EL (cell line): ENCODE data around the gene BMP4.

ENCODE experiments used
- DNase-seq: peaks from one replicate; pipeline ENCODE4 v3.0.0-alpha.2; 2016

Gene BMP4

DNA sequence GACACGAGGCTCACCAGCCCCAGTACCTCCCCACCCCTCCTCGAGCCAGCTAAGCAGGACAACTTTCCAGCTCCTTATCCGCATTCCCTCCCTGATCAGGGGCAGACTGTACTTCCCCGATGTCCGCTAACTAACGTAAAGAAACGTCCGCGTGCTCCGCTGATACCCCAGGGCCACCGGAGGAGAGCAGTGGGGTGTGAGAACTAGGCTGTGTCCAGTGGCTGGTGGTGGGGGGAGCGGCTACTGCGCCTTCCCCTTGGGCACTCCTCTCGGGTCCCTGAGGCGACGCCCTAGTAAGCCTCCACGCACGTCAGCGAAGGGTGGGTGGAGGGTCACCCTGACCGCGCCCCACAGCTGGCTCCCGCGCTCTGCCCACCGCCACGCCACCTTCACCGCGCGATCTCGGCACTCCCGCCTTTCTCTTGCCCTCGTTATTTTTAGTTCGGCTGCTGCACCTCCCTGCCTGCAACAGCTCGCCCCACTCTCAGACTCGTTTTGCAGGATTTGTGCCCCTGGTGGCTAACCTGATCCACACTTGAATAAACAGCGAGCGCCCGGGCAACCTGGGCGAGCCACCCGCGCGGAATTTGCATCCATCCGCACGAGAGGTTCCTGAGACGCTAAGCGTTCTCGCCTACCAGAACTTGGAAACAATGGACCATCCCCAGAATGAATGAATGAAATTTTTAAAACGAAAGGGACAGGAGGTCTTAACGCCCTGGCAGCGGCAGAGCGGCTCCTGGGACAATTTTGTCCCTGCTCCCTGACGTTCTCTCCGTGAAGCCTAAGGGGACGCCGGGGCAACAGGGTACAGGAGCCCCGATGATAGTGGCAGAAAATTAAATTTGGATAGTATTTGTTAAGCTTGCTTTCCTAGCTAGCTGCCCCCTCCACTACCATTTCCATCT is 6.9 kb upstream of the BMP4 start:
- DNase-seq = peak; percentile 47

DNA sequence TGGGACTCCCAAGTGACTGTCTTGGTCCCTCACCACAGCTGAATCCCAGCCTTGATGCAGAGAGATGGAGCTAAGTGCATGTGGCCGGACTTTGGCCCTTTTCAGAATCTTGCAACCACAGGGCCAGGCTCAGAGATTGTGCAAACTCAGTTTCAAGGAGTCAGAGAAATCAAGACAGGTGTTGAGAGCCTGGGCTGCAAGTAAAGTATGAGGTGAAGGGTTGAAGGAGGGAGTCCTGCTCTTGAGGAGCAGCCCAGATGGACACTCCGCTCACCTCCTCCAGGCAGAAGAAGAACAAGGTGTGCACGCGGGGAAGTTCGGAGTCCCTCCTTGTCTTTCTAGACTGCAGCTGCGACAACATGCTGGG is 6.3 kb upstream of the BMP4 start:
- no peak for DNase-seq

DNA sequence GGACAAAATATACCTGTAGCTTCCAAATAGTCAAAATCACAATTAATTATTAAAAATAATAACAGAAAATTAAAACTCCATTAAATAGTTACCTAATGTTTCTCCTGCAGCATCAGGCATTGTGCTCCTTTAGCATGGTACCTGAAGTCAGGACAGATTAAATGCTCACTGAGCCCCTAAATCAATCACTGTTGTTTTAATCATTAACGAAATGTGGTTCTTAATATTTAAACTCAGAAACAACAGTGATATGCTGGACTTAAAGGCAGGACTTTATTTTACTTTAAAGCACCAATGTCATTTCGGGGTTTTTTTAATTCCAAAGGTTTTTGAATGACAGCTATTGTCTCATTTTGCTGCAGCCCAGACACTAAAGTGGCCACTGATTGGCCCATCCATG is 2.0 kb upstream of the BMP4 start:
- no peak for DNase-seq

DNA sequence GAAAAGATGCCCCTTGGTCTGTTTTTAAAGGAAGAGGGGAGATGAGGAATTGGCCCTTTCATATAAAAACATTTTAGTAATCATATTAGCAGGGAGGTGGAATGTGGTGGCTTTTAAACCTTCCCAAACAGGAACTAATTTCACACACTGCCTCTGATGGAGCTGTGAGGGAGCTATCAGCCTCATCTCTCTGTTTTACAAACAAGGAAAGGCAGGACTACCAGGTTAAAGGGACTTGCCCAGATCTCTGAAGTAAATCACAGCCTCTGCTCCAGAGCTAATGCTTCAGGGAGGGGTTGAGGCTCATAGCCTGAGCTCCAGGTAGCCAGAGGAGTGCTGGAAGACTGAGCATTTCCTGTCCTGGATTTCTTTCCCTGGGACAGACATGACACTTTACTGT is 1.1 kb upstream of the BMP4 start:
- no peak for DNase-seq

DNA sequence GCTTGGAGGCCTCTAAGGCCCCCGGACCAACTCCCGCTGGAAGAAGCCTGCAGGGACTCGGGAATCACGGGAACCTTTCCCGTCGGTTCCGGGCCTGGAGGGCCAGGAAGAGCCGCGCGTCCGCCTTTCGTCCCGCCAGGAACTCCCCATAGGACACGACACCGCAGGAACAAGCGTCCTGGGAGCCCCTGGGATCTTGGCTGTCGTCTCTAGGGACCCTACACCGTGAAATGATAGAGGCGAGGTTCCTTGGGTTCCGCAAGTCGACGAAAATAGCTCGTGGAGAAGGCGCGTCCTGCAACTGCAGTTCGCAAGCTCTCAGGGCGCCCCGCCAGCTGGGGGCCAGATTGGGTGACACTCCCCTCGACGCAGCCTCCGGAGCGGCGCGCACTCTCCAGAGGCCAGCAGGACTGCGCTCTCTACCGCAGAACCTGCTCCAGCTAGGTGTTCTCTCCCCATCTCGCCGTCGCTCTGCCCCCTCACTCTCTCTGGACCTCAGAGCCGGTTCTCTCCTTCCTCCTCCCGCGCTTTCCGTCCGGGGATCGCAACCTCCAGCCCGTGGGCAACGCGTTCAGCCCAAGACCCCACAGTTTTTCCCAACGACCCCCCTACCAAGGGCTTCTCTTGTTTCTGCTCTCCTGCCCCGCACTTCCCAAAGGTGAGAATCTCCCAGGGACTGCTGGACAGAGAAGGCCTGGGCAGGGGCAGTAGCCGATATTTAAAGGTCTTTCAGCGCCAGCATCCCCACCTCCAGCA is 776 bp downstream of the BMP4 start:
- DNase-seq = peak; percentile 74

DNA sequence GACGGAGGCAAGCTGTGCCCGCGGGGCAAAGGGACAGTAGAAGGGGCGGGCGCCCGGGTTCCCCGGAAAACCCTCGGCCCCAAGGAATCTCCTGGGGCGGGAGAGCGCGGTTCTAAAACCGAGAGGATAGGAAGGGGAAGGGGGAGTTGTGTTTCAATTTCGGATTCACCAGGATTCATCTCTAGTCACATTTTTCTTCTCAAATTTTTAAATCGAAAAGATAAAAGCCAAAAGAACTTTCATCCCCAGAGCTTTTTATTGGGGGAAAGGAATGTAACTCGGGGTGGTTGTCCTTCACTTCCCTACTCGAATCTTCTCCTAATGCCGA is 1.4 kb downstream of the BMP4 start:
- DNase-seq = no peak

DNA sequence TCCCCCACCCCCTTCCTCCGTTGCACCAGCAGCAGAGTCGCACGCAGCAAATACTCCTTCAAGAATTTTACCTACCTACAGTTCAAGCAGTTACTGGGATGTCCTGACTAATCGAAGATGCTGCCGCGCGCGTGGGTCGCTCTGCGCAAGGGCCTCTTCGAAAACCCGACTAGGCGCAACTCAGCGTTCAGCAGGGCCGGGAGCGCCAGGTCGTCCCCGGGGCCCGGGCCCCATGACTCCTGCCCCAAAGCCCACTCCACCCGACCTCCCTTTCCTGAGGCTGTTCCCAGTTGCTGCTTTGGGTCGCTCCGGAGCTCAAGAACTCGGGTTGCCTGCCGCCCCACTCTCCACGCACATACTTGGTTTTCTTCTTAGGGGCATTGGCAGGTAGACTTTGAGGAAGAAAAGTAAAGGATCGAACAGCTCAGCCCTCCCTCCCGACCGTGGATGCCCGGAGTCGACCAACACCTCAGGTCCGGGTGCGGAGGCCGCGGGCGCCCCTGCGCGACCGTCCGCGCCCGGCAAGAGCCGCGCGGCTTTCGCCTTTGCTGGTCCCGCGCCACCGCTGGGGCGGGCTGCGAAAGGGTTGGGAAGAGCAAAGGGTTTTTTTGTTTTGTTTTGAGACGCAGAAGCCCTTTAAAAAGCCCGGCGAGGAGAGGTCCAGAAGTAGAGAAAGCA is 1.9 kb downstream of the BMP4 start:
- DNase-seq = peak; percentile 60

DNA sequence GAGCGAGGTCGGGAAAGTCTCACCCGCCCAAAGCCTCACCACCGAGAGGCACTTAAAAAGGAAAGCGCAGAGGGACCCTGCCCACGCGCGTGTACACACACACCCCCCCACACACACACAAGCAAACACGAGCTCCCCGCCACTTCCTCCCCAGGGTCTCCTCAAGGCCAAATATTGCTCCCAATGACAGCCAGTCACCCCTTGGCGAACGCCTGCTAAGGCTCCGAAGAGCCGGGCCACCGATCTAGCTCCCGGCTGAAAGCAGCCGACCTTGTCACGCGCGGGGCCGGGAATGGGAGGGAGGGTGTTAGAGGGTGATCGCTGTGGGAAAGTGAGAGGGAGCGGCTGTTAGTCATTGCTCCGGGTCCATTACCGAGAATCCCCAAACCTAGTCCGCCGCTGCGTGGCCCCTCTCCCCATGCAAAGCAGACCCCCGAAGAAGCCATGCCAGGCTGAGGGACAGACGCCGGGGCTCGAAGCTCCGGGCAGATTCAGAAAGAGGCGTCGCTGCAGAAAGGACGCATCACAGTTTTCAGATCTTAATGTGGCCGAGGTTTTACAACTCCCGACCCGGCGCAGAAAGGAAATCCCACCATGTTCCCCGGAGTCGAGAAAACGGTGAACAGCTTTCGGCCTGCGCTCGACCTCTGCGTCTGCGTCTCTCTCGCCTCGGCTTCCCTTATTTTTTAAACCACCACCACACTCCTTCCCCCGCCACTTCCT is 2.6 kb downstream of the BMP4 start:
- peak; percentile 73 for DNase-seq

DNA sequence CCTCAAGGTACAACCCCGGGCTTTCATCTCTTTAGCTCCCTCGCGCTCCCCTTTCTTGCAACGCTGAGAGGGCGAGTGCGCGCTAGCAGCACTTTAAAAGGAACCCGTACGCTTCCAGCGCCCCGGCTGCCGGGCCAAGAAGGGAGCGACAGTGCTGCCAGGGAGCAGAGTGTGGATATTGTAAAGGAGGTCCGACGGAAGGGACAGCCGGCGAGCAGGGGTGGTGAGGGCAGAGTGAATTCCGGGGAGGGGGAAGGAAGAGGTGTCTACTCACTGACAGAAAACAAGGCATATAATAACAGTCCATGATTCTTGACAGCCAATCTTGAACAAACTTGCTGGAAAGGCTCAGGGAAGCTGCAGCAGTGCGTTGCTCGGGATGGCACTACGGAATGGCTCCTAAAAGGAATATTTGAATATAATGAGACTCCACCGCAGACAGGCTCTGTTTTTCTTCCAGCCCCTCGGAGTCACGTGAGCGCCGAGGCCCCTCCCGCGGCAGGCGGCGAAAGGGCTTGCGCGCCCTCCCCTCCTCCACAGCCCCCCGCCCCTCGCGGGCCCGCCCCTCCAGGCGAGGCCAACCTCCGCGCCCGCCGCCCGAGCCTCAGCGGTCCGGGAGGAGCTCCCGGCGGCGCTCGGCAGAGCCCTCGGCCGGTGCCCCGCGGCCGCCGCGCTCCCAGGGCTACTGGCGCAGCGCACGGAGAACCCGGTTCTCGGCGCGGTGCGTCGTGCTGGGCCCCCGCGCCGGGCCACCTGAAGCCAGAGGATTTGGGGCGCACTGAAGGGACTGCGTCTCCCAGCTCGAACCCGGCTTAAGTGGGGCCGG is 3.4 kb downstream of the BMP4 start:
- DNase-seq = peak; percentile 88

DNA sequence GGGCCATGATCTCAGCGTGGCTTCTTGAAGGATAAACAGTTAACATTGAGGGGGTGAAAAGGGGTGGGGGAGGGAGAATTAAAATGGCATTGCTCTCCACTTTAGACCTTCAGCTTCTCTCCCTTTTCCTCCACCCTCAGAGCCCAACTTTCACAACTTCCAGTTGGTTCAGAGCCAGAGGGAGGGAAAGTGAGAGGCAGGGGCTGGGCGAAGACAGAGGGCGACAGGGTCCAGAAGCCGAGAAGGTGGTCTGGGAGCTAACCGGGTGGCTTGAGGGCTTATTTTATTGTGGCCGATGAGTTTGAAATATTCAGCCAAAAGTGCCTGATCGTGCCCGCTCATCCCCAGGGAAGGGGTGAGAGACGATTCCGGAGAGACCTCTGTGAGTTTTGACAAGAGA is 4.1 kb downstream of the BMP4 start:
- no peak for DNase-seq

DNA sequence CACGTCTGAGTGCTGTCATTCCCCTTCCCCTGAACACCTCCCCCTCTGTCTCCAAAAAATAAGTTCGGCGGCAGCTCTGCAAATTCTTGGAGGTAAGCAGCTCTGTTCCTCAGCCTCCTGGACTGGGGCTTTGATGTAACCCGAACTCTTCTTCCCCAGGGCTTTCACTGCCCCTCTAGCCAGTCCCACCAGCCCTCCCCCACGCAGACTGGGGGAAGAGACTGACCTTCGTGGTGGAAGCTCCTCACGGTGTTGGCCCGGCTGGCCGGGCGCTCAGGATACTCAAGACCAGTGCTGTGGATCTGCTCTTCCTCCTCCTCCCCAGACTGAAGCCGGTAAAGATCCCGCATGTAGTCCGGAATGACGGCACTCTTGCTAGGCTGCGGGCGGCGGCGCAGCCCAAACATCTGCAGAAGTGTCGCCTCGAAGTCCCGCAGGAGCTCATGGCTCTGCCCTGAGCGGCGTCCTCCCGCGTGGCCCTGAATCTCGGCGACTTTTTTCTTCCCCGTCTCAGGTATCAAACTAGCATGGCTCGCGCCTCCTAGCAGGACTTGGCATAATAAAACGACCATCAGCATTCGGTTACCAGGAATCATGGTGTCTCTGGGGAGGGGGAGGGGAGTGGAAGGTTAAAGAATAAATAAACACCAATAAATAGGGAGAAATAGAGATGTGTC is 4.9 kb downstream of the BMP4 start:
- DNase-seq = no peak

DNA sequence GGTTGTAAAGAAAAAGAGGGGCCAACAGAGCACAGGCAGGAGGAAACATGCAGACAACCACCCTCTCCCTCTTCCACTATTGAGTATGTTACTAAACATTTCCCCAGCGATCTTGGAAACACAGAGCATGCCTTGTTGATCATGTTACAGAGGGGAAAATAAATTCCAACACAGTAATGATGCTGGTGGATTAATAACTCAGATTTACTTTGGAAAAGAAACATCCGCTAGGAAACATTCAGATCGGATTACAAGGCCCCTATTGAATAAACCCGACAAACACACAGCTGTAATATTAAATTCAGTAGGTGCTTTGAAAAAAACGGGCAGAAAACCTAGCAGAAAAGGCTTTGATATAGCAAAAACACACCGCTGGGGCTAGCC is 5.4 kb downstream of the BMP4 start:
- DNase-seq = no peak

DNA sequence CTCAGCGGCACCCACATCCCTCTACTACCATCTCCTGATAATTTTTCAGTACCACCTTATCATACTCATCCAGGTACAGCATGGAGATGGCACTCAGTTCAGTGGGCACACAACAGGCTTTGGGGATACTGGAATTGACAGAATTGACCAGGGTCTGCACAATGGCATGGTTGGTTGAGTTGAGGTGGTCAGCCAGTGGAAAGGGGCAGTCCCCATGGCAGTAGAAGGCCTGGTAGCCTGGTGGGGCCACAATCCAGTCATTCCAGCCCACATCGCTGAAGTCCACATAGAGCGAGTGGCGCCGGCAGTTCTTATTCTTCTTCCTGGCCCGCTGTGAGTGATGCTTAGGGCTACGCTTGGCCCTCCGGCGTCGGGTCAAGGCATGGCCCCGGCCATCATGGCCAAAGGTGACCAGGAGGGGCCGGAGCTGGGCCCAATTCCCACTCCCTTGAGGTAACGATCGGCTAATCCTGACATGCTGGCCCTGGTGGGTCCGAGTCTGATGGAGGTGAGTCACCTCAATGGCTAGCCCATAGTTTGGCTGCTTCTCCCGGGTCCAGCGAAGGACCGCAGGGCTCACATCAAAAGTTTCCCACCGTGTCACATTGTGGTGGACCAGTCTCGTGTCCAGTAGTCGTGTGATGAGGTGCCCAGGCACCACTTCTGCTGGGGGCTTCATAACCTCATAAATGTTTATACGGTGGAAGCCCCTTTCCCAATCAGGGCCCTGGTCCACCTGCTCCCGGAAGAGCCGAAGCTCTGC is 6.4 kb downstream of the BMP4 start:
- DNase-seq = no peak

DNA sequence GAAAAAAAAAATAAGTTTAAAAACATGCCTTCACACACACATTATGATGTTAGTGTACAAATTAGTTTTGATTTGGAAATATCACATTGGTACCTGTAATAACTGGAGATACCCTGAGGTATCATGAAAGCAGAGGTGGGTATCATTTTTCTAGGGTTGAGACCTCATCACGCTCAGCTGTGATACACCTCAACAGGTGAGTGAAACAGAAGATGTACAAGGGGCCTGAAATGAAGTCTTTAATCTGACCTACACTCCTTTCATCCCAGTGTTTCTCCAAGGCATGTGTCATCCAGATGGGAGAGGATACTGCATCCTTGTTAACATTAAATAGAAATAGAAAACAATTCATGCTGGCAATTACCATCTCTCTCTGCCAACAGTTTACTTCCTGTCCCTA is 7.4 kb downstream of the BMP4 start:
- no peak for DNase-seq

DNA sequence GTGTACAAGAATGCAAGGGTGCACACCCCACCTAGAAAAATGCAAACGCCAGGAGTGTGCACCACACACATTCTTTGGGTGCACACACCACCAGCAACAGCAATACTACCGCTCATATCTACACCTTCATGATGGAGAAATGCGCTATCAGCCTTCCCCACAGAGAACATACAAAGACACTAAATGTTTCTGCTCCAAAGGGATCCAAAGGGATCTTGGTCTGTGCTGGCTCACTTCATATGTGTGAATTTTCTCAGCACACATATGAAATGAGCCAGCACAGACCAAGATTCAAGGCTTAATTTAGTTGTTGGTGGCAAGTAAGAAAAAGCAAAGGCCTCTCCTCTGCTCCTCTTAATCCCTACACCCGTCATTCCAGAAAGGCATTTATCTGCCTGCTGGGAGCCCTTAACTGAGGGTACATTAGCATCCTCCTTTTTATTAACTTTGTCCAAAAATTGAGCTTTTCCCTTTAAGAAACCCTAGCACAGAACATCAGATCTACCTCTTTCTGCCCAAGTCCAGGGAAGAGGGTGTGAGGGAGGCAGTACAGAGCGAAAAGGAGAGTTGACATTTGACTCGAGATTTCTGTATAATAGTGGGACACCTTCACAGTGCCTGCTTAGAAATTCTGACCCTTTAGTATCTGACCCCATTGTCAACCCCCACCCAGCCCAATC is 8.3 kb downstream of the BMP4 start:
- DNase-seq = no peak

DNA sequence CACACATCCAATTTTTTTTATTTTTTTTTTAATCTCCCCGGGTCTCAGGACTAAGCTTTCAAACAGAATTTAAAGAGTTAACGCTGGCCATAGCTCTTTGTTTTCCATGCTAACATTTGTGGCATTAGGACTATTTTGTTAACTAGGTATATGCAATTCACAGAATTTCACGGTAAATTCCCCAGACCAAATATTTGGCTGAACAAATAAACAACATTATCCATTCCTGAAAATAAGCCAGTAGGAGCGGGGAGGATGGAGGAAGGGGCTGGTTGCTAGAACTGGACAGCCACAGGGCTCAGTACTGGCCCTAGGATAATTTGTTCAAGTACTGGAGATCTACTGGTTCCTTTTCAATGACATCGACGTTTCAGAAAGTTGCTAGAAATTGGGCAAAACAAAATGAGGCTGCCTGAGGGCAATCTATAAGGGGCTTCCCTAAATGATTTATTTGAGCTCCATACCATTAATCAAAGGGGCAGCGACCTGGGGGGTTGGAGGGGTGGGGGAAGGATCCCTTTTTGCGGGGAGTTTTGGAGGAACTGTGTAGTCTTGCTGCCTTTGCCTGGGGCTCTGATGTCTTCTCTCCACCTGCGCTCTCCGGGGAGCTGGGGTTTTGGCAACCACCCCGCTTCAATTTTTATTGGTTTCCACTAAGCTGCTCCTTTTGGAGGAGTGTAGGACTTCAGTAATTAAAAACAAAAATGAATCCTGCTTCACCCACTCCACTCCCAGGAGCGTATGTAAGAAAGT is 9.0 kb downstream of the BMP4 start:
- peak; percentile 50 for DNase-seq

DNA sequence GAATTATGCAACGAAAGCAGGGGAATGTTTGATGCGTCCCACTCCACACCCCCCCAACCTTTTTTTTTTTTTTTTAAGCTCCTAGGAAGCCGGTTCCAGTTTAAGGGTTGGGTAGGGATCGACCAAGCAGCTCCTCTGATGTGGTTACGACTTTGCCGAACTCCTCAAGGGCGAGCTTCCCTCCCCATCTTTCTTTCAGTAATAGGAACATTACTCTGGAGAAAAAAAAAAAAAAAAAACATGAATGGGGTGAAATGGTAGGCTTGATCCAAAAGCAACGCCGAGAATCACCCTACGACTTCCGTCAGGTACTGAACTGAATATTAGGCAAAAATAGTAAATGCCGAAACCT is 9.6 kb downstream of the BMP4 start:
- DNase-seq = no peak

DNA sequence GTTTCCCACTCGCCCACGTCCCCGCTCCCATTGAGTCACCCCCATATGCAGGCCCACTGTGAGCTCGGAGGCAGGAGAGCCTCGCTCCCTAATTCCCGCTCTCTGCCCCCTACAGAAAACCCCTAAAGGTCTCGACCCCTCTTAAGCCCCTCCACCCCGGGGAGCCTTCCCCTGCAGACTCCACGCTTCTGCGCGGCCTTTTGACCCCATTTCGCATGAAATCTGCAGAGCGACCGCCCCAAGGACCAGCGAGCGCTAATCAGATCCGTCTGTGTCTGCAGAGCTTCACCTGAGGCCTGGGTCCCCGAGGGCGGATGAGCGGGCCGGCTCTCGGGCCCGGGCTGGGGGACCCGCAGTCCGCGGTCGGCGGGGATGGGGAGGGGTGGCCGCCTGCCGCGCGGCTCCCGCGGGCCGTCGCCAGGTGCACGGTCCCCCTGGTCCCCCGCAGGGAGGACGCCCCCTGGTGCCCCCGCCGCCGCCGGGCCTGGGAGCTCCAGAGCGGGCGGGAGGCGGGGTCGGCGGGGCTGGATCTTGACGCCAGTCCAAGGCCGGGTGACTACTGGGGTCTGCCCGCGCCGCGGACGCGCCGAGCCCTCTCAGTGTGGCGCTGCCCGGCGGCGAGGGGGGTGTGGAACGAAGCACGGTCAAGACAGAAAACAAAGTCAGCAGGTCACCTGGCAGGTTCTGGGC is 10.1 kb downstream of the BMP4 start:
- DNase-seq = no peak

DNA sequence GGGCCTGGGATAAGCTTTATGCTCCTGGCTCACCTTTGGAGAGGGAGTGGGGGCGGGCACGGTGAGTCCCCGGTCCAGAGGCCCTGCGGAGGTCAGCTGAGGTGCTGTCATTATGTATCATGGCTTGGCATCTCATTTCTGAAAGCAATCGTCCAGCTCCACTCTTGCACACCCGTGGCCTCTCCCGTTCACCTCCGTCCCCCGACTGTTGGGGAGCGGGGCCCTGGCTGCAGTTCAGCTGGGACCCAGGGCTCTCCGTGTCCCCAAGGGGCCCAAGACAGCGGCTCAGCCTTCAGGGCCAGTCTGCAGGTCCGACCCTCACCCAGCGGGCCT is 10.6 kb downstream of the BMP4 start:
- no peak for DNase-seq
